Ishikawa (cell line): ENCODE measurements around the gene SNHG17.
A peak's percentile ranks its signal among the peaks of the same experiment; 100 is the strongest.

ENCODE experiments used
- FOXM1 ChIP-seq: IDR thresholded peaks from 2 replicates; pipeline ENCODE4 v1.6.1; 2012; ENCODE audit warnings: low read depth, borderline replicate concordance
- MAX ChIP-seq: IDR thresholded peaks from 2 replicates; pipeline ENCODE4 v1.6.1; 2012
- RAD21 ChIP-seq: IDR thresholded peaks from 2 replicates; pipeline ENCODE4 v1.6.1; 2012; ENCODE audit warnings: low read depth
- TCF12 ChIP-seq: IDR thresholded peaks from 2 replicates; pipeline ENCODE4 v1.6.1; 2012; ENCODE audit warnings: low read depth
- YY1 ChIP-seq: IDR thresholded peaks from 2 replicates; pipeline ENCODE4 v1.6.1; 2012; ENCODE audit warnings: low read depth

- TF ChIP-seq YY1 (no peak), RAD21 (peak; percentile 15; the same call in 1 of the 2 replicates), FOXM1 (no peak), MAX (no peak), TCF12 (no peak)
Measured at GRCh38 chr20:38473367-38473795, 38.3 kb upstream of the SNHG17 start.
